ENCODE results near the gene TUBAL3.

Gene TUBAL3

DNA sequence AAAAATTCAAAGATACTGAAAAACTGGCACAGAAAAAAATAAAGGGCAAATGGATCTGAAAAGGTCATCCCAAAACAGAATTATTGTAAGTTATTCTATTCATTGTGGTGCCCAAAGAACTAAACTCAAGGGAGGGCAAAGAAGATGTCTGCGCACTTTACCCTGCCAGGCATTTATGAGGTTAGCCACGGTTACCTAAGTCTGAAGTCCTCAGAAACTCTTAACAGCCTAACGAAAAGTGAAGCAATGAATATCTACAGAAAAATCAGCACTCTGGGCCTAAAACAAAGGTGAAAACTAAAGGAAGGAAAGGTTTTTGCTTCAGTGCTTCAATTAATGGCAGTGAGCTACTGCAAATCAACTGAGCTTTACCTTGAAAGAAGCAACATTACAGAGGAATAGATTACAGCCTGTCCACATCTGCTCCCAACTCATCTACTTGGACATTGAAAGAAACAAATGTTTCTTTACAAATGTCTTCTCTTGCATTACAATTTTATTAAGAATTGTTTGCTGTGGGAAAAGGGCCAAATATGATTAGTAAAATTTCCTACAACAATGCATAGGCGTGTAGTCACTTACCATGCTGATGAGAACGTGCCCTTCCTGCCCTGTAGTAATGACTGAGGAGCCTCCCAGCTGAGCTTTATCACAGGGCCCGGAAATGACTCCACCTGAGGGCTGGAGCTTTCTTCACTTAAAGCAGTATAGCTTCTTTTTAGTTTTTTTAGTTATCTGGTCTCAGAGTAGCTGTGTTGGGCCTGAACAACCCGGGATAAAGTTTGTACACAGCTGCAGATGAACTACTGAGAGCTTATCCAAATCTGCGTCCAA lies at the start of gene TUBAL3:
Gene TUBAL3, minus strand, starts transcription at position 621 of the 834 bp plus-strand sequence. Its CDS starts 36 bp downstream, at position 585.
- DNase-seq, result no peak

DNA sequence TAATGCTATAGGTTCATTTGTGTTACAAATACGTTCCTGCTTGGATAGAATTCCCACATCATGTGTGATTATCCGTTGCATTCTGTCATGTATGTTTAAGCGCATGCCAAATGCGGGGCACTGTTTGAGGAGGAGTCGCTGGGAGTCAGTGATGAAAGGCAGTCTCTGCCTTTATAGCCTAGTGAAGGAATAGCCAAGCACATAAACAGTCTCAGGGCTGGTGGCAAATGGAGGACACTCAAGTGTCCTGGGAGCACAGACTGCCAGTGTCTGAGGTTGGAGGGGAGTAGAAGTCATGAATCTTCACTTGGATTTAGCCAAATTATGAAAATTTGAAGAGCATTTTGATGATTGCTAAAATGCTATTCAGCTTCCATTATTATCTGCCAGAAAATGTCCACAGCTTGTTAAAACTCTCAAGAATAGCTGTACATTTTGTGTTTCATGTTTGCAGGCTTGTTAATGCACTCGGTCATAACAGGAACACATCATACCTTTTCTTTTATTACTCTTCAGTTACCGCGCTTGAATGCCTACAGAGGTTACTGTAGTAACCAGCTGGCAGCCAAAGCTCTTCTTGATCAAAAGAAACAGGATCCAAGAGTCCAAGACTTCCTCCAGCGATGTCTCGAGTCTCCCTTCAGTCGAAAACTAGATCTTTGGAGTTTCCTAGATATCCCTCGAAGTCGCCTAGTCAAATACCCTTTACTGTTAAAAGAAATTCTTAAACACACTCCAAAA lies 49.3 kb upstream of the TUBAL3 start:
- DNase-seq, result no peak

- no peak for DNase-seq
Observed at GRCh38 chr10:5450605-5451384, 46.2 kb upstream of the TUBAL3 start.

DNA sequence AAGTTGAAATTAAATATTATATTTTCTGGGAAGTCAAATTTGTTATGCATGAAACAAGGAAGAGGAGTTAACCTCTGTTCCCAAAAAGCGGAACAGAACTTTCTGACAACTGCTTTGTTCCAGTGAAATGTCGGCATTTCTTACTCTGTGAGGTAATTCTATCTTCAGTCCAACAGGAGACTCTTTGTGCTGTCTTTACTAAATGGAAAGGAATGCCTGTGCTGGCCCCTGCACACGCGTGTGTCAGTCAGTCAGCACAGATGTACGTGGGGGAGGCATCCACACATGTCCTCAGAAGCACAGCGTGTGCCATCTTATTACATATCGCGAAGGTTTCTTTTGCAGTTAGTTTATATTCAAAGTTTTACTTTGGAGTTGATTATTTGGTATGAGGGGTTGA lies 45.2 kb upstream of the TUBAL3 start:
- DNase-seq, result no peak

GRCh38 chr10:5449227-5449626 lies 44.6 kb upstream of the TUBAL3 start:
- no peak for DNase-seq

GRCh38 chr10:5448333-5449001 lies 43.8 kb upstream of the TUBAL3 start:
- no peak for DNase-seq

GRCh38 chr10:5447611-5448071 lies 43.0 kb upstream of the TUBAL3 start:
- DNase-seq, result peak; percentile 7

- DNase-seq, result no peak
Observed at GRCh38 chr10:5447056-5447455, 42.4 kb upstream of the TUBAL3 start.

DNA sequence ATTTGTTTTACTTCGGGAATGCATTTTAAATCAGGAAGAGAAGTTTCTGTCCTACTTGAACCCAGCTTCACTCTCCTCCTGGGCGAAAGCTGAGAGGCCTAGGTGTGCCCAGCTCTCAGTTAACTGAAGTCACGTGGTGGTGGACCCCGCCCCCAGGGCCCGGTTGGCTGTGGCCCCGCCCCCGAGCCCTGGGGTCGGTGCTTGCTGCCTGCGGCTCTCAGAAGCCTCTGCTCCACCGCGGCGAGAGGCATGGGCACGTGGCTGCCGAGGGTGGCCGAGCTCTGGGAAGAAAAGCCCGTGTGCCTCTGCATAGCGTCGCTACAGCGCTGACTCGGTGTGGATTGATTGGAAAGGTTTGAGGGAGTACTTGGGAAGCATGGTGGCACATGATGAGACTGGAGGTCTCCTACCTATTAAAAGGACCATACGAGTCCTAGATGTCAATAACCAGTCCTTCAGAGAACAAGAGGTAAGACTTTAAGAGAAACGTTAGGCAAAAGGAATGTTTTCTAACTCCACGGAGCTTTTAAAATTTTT lies 41.8 kb upstream of the TUBAL3 start:
- DNase-seq, result peak; percentile 81

GRCh38 chr10:5445006-5445405 lies 40.4 kb upstream of the TUBAL3 start:
- no peak for DNase-seq

DNA sequence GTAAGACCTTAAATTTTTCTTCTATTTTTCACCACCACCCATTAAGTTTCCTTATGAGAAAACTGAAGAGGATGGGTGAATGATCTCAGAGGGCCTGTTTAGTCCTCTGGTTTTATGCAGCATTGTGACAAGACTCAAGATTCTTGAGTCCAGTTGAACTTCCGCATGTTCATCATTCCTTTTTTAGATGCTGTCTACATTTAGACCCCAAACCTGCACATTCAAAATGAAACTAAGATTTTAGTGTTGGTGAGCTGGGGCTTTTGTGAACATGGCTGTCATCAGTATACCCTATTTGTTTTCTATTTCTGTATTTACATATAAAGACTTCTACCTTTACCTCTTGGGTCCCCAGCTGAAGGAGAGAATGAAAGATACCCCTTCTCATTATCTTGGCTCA lies 38.8 kb upstream of the TUBAL3 start:
- no peak for DNase-seq

GRCh38 chr10:5442990-5443370 lies 38.4 kb upstream of the TUBAL3 start:
- DNase-seq, result no peak

DNA sequence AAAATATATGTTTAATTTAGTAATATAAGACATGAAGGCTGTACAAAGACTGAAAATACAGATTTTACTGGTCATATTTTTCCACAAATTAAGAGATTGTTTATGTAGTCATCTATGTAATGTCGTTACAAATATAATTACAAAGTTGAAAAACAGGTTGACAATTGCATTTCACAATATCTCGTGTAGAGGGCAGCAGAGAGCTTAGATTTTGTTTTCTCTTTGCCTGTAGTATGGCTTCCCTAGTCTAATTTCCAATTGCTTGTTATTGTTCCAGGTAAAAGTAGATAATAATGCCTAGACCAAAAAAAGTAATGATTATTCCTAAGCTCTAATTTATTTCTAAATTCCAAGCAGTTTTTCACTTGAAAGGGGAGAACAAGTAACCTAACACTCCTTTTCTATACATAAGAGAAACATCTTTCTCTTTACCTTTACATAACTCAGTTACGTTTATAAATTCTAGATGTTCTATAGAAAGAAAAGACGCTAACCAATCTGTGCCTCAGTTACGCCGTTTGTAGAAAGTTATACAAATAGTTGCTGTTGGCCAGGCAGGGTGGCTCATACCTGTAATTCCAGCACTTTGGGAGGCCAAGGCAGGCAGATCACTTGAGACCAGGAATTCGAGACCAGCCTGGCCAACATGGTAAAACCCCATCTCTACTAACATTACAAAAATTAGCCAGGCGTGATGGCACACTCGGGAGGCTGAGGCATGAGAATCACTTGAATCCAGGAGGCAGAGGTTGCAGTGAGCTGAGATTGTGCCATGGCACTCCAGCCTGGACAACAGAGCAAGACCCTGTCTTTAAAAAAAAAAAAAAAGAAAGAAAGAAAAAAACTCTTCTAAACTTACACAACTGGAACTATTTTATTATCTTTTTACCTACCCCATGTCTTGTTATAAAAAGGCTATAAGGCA lies 37.7 kb upstream of the TUBAL3 start:
- DNase-seq, result no peak

- DNase-seq, result no peak
Observed at GRCh38 chr10:5441106-5441505, 36.5 kb upstream of the TUBAL3 start.

DNA sequence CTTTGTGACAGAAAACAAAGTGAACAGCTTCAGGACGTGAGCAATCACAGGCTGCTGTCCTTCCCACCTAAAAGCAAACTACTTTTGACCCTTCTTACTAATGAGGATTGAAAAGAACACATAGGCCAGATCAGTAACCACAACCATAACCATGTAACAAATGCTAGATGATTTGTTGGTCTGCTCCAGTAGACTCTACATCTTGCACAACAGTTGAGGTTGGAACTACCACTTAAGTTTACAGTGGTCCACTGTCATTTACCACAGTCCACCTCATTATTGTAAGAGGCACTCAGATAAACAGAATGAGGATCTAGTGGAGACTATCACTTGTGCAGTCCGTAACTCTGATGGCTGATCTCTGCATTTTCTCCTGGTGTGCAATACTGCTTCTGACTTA lies 35.6 kb upstream of the TUBAL3 start:
- DNase-seq, result no peak

DNA sequence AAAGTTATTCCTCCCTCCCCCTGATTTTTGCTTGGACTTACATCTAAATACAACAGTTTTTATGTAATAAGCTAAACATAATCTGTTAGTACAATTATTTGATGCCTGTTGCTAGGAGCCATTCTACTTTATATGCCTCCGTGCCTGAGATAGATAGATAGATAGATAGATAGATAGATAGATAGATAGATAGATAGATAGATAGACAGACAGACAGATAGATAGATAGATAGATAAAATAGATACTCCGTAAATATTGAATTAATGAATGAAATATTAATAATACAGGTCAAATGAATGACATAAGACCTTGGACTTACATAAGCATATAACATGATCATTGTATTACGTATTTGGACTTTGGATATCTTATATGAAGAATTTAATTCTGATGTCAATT lies 30.7 kb upstream of the TUBAL3 start:
- DNase-seq, result no peak

DNA sequence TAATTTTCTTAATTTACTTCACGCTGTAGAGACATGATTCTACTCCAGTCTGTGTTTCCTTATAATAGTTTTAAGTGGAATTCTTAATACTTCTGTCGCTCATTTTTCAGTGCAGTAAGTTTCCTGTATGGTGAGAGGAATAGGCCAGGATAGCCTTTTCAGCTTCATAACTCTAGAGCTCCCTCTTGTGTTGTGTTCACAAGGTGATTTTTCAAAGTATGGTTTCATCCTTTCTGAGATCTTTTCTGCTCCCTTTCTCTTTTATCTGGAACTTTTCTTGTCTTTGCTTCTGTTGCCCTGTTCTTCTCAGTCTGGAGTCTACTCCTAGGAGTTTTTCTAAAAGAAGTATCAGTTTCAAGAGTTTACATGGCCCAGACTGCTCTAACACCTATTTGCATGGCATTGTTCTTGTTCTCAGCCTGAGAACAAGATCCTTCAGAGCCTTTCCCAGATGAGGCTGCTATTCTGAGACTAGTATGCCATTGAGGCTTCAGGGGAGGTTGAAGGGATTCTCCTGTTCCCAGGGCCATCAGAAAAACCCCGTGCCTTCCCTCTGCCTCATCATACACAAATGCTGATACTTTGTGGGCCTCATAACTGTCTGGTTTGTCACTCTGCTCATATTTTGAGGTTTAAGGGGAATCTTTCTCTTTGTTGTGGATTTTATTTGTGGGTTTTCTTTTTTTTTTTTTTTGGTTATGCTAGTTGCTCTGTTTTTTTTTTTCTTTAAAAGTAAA lies 29.6 kb upstream of the TUBAL3 start:
- DNase-seq, result no peak

DNA sequence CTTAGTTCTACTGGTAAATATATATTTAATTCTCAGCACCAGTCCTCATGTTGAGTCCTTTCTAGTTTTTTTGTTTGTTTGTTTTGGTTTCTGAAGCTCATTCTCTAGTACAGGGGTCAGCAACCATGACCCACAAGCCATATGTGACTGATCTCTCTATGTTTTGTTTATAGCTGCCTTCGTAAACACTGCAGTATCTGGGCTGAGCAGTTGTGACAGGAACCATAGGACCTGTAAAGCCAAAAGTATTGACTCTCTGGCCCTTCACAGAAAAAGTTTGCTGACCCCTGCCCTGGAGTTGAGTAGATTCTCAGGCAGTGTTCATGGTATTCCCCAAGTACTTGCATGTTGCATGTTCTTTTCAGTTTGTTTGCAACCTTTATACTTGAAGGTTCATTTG lies 28.6 kb upstream of the TUBAL3 start:
- no peak for DNase-seq

- no peak for DNase-seq
Observed at GRCh38 chr10:5428133-5428532, 23.5 kb upstream of the TUBAL3 start.

DNA sequence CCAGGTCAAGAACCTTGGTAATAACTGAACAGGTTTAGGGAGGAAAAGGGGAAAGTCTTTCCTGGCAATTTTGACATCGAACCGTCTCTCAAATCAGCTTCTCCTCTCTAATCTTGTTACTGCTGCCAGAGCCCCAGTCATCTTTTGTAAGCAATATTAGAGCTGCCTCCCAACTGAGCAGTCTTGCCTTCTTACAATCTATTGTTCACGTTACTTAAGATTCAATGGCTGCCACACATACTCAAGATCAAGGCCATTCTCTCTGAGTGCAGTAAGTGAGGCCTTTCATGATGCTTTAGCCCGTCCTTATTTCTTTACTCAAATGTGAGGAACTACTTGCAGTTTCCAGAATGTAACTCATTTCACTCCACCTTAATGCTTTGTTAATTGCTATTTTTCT lies 20.1 kb upstream of the TUBAL3 start:
- DNase-seq, result no peak

DNA sequence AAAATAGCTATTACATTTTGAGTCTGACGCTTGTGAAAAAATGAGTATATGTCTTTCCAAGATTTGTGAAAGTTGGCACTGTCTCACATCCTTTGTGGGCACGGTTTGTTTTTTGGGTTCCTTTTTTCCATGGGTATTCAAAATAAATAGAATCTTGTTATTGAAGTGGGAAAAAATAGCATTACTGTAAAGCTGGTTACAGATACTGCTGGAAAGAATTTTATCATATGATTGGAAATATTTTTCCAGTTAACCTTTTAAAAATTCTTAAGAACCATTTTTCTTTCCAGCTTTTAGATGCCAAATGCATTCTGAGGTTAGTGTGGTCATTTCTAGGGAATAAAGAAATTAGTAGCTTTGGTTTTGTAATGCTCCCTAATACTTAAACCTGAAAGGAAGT lies 19.1 kb upstream of the TUBAL3 start:
- no peak for DNase-seq
